ENCODE results near the gene PIK3CB.
"Not testable (repeated sequence)": the region's sequence is repeated elsewhere in the genome, so short reads cannot be mapped to it uniquely, and the experiment has no call there.

The PIK3CB gene

DNA sequence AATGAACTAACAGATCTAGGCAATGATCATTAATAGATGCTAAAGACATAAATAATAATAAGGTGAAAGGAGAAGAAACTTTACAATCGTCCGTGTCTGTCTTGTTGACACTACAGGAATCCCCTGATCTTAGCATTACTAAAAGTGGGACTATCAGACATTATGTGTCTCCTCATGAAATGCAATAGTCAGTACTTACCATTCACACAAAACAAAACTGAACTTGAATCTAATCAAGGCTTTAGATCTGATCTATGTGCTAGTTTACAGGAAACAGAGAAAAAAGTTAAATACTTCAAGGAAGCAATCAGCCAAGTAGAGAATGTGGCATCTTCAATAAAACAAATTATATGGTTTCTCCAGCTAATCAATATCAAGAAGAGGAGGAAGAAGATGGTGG is 73.7 kb downstream of the PIK3CB start:
- no peak for DNase-seq (ENCODE audit: low read depth, low spot score)

GRCh38 chr3:138748190-138748589 is 86.5 kb downstream of the PIK3CB start:
- peak; percentile 53 for DNase-seq (ENCODE audit: low read depth, low spot score)

GRCh38 chr3:138747225-138747624 is 87.5 kb downstream of the PIK3CB start:
- DNase-seq (ENCODE audit: low read depth, low spot score) = peak; percentile 27

DNA sequence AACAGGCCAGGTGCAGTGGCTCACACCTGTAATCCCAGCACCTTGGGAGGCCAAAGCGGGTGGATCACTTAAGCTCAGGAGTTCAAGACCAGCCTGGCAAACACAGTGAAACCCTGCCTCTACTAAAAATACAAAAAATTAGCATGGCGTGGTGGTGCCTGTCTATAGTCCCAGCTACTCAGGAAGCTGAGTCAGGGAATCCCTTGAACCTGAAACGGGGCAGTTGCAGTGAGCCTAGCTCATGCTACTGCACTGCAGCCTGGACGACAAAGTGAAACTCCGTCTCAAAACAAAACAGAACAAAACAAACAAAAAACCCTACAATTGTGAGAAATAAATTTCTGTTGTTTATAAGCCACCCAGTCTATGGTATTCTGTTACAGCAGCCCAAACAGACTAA is 94.7 kb downstream of the PIK3CB start:
- no peak for DNase-seq (ENCODE audit: low read depth, low spot score)

DNA sequence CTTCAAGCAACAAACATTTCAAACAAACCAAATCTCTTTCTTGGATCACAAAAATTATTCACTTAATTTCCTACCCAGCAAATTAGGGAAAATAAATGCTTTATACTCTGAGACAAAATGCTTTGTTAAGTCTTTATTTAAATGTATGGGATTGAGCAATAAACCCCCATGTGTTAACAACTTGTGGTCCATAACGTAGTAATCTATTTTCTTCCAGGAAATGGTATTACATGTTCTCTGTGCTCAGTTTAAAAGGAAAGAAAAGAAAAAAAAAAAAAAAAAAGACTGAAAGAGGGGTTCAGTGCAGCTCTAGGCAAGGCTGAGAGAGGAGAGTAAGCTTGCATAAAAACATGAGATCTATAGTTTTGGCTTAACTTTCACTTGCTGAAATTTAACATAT is 102.3 kb downstream of the PIK3CB start:
- DNase-seq (ENCODE audit: low read depth, low spot score) = no peak

DNA sequence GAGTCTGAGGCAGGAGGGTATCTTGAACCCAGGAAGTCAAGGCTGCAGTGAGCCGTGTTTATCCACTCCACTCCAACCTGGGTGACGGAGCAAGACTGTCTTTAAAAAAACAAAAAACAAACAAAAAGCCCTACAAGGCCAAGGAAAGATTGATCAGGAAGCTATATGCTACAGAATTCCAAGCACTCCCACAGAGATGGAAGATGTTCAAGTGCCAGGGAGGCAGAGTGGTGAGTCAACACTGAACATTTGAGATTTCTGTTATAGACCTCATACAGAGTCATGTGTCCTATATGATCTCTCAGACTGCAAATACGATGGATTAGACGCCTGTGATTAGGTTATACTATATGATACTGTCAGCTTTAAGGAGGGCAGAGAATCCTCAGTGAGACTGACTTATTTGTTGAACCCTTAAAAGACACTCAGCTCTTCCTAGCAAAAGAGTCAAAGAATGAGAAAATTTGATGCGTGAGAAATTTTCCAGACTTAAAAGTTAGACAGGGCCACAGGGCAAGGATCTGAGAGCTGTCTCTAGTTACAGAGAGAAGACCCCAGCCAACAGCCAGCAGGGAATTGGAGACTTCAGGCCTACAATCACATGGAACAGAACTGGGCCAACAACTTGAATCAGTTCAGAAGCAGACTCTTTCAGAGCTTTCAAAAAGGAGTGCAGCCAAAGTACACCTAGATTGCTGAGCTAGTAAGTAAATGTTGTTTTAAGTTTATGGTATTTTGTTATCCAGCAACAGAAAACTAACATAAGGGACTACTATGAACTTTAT is 107.6 kb downstream of the PIK3CB start:
- DNase-seq (ENCODE audit: low read depth, low spot score) = peak; percentile 41

- not testable (repeated sequence) for DNase-seq (ENCODE audit: low read depth, low spot score)
Measured at GRCh38 chr3:138726042-138726441, 108.7 kb downstream of the PIK3CB start.

- DNase-seq (ENCODE audit: low read depth, low spot score) = no peak
Measured at GRCh38 chr3:138725116-138725515, 109.6 kb downstream of the PIK3CB start.

GRCh38 chr3:138724443-138724842 is 110.3 kb downstream of the PIK3CB start:
- no peak for DNase-seq (ENCODE audit: low read depth, low spot score)

DNA sequence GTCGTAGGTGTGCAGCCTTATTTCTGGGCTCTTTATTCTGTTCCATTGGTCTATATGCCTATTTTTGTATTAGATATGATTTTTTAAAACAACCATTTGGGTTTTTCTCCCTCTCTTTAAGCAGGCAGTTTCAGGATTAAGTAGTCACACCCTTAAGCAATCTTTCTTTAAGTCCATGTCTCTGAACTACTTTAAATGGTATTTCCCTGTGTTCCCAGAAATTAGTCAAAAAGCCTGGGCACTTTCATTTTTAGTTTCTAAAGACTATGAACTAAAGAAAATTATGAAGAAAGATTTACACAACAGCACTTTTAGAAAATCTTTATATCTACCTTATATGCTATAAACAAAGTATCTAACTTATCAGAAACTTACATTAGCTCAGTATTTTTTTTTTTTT is 115.9 kb downstream of the PIK3CB start:
- no peak for DNase-seq (ENCODE audit: low read depth, low spot score)

DNA sequence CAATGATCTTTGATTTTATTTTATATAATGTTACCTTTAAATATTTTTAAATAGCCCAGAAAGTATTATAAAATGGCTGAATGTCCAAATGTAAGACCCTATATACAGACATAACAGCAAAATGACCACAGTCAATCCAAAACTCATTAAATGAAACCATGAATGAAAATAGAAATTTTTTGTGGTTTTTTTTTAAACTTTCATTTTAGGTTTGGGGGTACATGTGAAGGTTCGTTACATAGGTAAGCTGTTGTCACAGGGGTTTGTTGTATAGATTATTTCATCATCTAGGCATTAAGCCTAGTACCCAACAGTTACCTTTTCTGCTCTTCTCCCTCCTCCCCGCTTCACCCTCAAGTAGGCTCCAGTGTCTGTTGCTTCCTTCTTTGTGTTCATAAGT is 117.4 kb downstream of the PIK3CB start:
- DNase-seq (ENCODE audit: low read depth, low spot score) = no peak

DNA sequence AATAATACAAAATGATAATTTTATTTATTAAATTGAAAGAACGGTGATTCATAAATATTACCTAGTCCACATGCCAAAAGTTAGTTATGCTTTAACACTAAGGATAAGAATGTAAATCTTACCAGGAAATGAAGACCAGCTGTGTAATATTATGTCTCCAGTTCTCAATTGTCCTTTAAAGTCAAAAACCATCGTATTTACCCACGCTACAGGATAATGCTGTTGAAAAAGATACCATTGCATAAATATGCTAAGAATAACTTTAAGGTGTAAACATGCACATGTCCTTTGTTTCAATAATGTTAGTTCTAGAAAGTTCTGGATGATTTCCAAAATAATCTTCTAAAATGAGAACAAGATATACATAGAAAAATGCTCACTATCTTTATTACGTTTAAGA is 122.6 kb downstream of the PIK3CB start:
- no peak for DNase-seq (ENCODE audit: low read depth, low spot score)

- no peak for DNase-seq (ENCODE audit: low read depth, low spot score)
Measured at GRCh38 chr3:138705675-138706074, 129.1 kb downstream of the PIK3CB start.

- DNase-seq (ENCODE audit: low read depth, low spot score) = peak; percentile 30
Measured at GRCh38 chr3:138696666-138697370, 137.9 kb downstream of the PIK3CB start.

DNA sequence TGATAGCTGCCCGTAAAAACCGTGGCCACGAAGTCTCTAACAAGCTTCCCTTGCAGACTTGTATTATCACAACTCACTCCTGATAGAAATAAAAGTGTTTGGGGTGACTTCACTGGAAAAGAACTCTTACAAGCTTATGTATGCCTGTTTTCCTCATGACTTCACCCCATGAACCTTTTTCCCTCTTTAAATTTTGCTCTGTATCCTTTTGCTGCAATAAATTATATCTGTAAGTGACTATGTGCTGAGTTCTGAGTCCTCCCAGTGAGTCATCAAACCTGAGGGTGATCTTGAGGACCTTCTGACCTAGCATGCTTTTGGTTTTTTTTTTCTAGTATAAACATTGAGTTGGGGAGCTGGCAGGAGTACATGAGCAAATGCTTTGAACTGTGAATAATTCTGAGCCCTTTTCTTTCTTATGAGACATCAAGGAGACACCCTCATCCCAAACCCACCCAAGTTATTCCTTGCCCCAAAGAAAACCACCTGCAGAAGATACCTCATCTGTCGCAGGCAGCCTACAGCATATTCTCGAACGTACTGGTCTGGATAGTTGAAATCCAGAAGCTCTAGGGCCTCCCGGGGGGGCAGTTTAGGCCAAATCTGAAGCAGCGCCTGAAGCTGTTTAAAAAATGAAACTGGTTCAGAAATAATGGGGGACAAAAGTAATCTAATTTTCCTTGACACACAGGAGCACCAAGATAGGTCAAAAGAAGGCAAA is 140.3 kb downstream of the PIK3CB start:
- DNase-seq (ENCODE audit: low read depth, low spot score) = peak; percentile 86

DNA sequence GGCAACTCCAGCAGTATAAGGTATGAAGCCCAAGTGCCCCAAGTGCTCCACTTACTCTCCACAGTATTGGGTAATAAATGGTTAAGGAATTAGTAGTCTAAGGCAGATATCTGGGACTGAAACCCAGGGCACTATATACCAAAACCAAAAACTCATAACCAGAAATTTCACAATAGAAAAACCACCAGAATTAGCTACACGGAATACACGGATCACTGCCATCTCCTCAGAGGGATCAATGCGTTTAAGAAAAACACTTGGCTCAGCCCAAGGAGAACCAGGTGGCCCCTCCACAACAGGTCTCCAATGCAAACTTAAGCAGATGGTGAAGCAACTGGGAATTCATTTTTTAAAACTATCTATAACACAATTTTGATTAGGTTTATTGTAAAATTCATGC is 142.6 kb downstream of the PIK3CB start:
- no peak for DNase-seq (ENCODE audit: low read depth, low spot score)

- no peak for DNase-seq (ENCODE audit: low read depth, low spot score)
Measured at GRCh38 chr3:138691351-138691750, 143.4 kb downstream of the PIK3CB start.

- DNase-seq (ENCODE audit: low read depth, low spot score) = no peak
Measured at GRCh38 chr3:138690036-138690435, 144.7 kb downstream of the PIK3CB start.

GRCh38 chr3:138688871-138689299 is 145.8 kb downstream of the PIK3CB start:
- DNase-seq (ENCODE audit: low read depth, low spot score) = no peak

GRCh38 chr3:138687236-138687635 is 147.5 kb downstream of the PIK3CB start:
- DNase-seq (ENCODE audit: low read depth, low spot score) = no peak

DNA sequence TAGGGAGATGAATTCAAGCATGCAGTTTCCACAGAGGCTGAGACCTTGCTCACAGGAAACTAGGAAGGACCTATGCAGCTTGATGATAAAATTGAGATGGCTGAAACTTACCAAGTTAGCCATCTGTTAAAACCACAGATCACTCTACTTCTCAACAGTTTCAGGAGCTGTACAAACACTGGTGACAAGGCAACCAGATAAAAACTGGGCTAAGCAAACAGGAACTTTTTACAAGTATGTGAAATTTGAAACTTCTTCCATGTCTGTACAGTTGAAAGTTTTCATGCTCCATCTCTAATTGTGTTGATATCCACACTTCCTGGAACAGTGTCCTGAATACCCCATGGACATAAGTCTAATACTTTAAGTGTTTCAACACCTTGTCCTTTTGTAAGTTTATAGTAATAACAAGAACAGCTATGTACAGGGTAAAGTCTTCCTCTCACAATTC is 147.9 kb downstream of the PIK3CB start:
- DNase-seq (ENCODE audit: low read depth, low spot score) = peak; percentile 79

DNA sequence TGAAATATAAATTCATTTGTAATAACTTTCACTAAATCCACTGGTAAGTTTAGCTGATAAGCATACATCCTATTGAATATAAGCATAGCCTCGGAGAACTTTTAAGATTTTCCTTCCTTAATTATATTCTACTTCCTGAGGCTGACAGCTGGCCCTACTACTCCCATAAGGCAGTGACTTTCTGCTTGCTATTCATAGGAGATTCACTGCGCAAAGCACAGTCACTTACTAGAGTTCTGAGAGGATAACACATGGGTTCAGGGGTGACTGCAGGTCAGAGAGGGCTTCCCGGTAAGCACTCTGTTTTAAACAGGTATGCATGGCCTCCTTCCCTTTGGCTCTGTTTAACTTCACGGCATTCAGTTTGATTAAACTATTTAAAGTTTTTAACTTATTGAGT is 150.3 kb downstream of the PIK3CB start:
- DNase-seq (ENCODE audit: low read depth, low spot score) = no peak
